Right lung (tissue), 5 donors: ENCODE data around the gene FXR1. TPM values are rescaled to one million over a fixed set of nuclear protein-coding genes. Genes with fewer than 3 reads are reported as not detected.
"Not testable (repeated sequence)": the region's sequence is repeated elsewhere in the genome, so short reads cannot be mapped to it uniquely, and the experiment has no call there.

Experiments
- DNase-seq, 2 donors: peaks; one replicate each; pipeline ENCODE4 v3.0.0-alpha.2; 2013
- polyA plus RNA-seq, 5 donors: library from polyadenylated mRNA; unstranded; fragments of 120-200 nt; gene quantifications; one replicate each; pipeline versions ENCODE4 v1.2.1 to v1.2.3, GENCODE V29; 2013; ENCODE audit warnings: inconsistent platforms in 1 of 5, low replicate concordance in 1 of 5; ENCODE audit not compliant: insufficient read length in 5 of 5, insufficient read depth in 1 of 5

FXR1 gene
- polyA plus RNA-seq, 5 donors: 168 to 240 (median 235) TPM

GRCh38 chr3:180929376-180929775 is 16.9 kb downstream of the FXR1 start:
- no peak for DNase-seq

DNA sequence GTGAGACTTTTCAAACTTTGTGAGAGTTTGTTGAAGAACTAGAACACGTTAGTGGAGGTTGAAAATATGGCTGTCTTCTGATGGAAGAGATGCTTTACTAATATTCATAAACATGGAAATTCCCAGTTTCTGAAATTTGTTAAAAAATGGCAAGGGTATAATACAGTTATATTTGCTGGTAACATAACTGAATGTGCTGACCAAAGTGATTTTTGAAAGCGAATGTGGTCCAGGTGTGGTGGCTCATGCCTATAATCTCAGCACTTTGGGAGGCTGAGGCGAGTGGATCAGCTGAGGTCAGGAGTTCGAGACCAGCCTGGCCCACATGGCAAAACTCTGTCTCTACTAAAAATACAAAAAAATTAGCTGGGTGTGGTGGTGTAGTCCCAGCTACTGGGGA is 18.1 kb downstream of the FXR1 start:
- no peak for DNase-seq

DNA sequence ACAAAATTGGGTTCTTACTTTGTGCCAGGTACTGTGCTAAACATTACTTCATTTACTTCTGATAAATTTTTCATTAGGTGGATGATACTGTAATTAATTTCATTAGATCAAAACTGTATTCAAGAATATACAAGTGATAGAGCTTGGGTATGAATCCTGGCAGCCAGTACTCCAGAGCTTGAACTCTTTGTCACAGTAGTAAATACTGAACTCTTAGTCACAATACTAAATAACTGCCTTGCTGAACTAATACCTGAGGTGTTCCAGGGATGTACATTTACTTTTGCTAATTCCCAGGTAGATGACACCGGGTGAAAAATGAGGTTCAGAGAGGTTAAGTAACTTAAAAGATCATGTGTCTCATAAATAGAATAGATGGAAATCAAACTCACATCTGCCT is 20.3 kb downstream of the FXR1 start:
- DNase-seq: no peak

- DNase-seq: no peak
Observed at GRCh38 chr3:180934638-180935037, 22.2 kb downstream of the FXR1 start.

- DNase-seq: no peak
Observed at GRCh38 chr3:180940826-180941225, 28.4 kb downstream of the FXR1 start.

DNA sequence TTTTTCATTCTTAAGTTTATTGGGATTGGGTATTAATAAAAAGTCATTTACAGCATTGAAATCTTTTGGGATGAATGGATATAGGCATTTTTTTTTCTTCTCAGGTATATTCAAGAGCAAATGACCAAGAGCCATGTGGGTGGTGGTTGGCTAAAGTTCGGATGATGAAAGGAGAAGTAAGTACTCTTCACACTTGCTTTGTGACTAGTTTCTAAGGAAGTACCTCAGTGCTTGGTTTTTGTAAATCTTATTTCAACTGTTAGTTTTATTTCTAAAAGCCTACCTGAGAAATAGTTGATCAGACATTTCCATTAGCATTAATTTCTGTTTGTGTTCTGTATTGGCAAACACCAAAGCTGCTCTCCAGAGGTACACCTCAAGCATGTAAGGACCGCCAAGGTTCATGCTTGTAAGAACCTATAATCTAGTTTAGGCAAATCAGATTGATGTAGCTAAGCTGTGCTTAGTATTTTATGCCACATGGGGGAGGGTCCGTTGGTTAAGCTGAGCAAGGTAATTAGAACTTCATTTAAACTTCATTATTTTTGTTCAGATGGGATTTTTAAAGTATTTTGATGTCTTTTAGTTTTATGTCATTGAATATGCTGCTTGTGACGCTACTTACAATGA is 35.4 kb downstream of the FXR1 start:
- no peak for DNase-seq

- DNase-seq: no peak
Observed at GRCh38 chr3:180959691-180960090, 47.2 kb downstream of the FXR1 start.

DNA sequence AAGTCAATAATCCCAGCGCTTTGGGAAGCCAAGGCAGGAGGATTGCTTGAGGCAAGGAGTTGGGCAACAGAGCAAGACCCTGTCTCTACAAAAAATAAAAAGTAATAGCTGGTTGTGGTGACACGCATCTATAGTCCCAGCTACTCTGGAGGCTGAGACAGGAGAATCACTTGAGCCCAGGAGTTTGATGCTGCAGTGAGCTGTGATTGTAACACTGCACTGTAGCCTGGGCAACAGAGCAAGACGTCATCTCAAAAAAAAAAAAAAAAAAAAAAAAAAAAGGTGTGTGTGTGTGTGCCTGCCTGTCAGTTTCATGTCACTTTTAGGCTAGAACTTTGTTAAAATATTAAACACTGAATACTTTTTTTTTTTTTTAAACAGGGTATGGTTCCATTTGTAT is 48.6 kb downstream of the FXR1 start:
- DNase-seq: no peak

DNA sequence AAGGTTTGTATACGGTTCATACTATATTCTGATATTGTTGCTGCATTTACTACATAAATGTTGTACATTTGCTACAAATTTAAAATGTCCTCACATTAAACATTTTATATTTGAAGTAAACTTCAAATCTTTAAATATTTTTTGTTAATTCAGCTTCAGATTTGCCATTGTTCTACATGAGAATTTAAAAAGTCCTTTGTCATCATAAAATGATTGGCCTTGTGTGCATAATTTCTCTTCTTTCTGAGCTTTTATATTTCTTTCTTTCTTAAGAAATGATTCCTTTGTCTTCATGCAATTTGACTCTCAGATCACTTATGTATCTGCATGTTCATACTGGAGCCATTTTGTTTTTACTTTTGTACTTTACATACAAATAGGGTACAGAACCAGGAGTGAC is 49.1 kb downstream of the FXR1 start:
- DNase-seq: no peak

DNA sequence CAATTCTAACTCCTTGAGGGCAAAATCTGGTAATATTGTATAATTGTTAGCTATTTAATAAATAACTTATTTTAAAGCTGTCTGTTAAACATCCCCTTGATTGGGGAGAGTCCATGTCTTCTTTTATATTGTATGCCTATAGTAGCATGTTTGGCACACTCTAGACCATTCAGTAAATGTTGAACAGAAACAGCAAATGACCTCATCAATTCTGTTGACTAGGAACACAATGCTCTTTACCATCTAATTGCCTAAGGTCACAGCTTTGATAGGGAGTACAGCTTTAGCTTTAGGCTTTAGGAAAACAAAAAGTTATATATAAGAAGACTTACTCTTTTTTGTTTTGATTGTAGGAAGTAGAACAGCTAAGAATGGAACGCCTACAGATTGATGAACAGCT is 50.1 kb downstream of the FXR1 start:
- no peak for DNase-seq

GRCh38 chr3:180970931-180971330 is 58.5 kb downstream of the FXR1 start:
- DNase-seq: no peak

DNA sequence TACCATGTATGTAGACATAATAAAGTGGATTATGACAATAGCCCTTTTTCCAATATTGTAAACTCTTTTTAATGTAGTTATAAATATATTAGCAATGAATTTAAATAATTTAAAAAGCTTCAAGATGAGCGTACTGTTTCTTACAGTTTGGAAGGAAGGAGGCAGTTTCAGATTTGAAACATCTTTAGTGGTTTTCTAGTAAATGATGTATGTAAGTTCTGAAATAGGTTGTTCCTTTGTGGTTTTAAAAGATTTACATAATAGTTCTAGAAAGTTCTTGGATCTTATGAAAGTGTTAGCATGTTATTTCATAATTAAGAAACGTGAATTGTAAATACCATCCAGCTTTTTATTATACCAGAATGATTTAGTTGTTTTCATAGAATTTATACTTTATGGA is 61.1 kb downstream of the FXR1 start:
- DNase-seq: no peak

GRCh38 chr3:180974286-180974685 is 61.8 kb downstream of the FXR1 start:
- no peak for DNase-seq

DNA sequence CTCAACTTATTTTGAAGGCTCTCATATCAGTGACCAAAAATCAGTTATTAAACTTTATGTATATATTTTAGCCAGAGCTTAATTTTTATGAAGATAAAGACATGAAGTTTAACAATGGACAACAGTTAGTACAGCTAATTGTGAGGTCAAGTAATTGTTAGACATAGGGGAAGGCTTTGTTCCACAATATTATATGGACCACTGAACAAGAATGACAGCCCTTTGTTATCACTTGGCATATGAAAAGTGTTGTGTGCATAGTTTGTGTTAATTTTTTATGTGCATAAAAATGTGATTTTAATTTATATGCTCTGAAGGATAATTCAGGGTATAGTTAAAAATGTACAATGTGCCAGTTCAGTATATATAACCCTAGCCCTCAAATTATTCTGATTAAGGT is 65.0 kb downstream of the FXR1 start:
- DNase-seq: no peak

- no peak for DNase-seq
Observed at GRCh38 chr3:180979961-180980360, 67.5 kb downstream of the FXR1 start.

- no peak for DNase-seq
Observed at GRCh38 chr3:180980611-180981010, 68.1 kb downstream of the FXR1 start.

DNA sequence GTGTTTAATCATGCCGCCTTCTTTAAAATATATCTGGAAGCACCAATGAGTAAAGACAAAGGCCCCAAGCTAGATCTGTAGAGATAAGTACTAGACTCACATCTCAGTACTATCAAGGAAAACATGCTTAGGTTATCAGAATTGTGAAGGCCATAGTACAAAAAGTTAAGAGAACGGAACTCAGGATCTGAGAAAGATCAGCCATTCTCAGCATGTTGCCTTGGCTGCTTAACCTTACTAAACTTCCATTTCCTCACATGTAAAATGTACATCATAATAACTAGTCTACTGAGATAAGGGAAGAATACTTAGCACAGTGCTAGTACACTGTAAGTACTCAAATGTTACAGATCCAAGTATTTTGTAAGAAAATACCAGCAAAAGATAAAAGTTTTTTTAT is 69.4 kb downstream of the FXR1 start:
- no peak for DNase-seq

- no peak for DNase-seq
Observed at GRCh38 chr3:180983136-180983535, 70.7 kb downstream of the FXR1 start.

DNA sequence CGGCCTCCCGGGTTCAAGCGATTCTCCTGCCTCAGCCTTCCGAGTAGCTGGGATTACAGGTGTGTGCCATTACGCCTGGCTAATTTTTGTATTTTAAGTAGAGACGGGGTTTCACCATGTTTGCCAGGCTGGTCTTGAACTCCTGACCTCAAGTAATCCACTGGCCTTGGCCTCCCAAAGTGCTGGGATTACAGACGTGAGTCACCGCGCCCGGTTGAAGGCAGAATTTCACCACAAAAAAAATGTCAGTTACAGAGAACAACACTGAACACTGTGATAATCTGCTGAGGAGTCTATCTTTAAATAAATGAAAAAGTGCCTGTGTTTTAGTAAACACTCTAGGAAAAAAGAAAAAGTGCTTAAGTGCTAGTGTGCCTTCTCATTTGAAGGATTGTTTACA is 73.9 kb downstream of the FXR1 start:
- DNase-seq: not testable (repeated sequence)

DNA sequence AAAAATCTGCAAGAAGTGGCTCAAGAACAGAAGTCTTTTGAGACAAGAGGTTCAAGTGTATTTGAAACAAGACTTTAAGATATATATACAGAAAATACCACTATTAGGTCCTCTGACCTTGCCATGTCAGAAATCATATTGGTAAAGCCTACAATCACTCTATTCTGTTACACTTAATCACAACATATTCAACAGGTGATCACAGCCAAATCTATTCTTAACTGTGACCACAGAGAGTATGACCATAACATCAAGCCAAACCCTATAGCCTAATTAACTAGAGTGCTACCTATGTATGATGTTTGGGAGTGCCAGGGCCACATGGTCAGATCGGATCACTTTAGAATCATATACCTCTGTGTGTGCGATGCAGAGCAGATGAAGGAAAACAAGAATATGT is 74.9 kb downstream of the FXR1 start:
- no peak for DNase-seq

DNA sequence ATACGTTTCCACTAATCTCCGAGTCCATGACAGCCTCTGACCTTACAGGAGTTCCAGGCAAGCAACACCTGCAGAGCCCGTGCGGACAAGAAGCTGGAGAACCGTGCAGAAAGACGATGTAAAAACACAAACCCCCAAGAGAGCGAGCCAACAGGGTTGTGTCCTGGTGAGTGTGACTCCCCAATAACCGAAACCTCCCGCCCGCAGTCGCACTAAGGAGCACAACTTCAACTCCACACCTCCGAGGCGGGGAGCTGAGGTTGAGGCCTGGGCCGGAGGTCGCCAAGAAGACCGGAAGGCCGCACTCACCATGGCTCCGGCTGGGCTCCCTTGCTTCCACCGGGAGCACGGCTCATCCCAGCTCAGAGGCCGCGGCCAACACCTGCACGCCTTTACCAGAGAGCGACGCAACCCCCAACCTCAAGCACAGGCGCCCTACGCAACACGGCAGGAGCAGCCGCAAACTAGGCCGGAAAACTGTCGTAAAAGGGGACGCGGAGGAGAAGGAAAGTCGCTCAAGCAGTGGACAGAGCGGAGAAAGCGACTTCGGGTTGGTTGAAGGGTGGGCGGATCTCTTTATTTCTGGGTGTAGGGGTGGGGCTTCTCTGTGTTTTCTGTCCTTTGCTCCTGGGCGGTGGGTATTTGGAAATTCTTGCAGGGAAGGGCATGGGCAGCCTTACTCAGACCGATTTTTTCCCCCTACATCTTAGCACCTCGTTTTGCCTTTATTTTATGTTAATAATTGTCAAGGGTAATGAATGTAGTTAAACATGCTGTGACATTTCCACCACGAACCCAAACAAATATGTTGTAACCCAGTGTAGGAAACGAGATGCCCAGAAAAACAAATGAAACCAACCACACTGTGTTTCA is 77.1 kb downstream of the FXR1 start, which contains the start of gene DNAJC19:
TSS of gene DNAJC19 (minus strand) at position 446 of the 873 bp plus-strand sequence. CDS start at position 312, 134 bp downstream.
- peak; percentile 91 to 93 for DNase-seq

DNA sequence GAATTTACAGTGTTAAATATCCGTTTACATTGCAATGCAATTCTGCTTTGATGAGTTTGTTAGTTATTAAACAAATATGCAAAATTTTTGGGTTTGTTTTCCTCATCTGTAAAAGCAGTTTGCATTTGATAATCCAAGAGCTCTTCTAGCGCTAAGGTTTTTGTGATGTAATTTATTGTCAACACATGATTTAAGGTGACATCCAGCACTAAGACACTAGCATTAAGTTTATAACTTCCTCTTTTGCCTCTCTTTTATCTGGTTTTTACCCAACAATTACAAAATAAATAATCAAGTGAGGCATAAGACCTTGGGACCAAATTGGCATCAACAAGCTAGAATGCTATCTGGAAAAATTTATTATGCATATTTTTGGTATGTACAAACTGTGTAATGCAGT is 78.0 kb downstream of the FXR1 start:
- DNase-seq: no peak

DNA sequence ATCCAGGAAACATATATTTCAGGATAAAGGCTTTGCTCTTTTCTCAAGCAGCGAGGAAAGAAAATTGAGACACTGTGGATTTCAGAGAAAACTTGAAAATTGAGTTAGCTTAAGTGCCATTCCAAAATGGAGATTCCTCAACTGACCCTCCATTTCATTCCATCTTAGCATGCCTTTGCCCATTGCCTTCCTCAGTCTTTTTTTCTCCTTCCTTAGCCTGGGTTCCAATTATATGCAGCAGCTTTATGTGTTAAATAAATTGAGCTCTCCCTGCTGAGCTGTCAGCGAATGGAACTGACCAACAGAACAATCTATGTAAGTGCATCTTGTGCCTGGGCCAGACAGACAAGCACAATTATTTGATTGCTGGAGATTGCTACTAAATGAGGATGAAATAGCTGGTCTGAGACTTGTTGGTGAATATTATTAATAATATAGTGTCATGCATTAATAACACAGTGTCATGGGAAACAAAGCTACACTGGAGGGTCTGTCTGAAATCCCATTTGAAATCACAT is 84.0 kb downstream of the FXR1 start:
- DNase-seq: no peak
